Iris pigment epithelial cell (primary cell): ENCODE measurements around the gene FTCD.
"Not testable (repeated sequence)": the region's sequence is repeated elsewhere in the genome, so short reads cannot be mapped to it uniquely, and the experiment has no call there.

Experiments
- DNase-seq: peaks from one replicate; pipeline ENCODE4 v3.0.0-alpha.2; 2011; ENCODE audit warnings: low read depth

The FTCD gene

GRCh38 chr21:46155514-46156377 lies at the start of gene FTCD:
Gene FTCD, minus strand, starts transcription at chr21:46155579. Its CDS starts 56 bp downstream, at chr21:46155523.
- DNase-seq, result no peak

- no peak for DNase-seq
Measured at GRCh38 chr21:46205166-46205565, 49.8 kb upstream of the FTCD start.

- DNase-seq, result no peak
Measured at GRCh38 chr21:46203203-46203600, 47.8 kb upstream of the FTCD start.

GRCh38 chr21:46202592-46203202 lies 47.3 kb upstream of the FTCD start:
- DNase-seq, result no peak

- DNase-seq, result not testable (repeated sequence)
Measured at GRCh38 chr21:46200877-46201803, 45.8 kb upstream of the FTCD start.

- DNase-seq, result peak; percentile 12
Measured at GRCh38 chr21:46199436-46200373, 44.3 kb upstream of the FTCD start.

GRCh38 chr21:46196733-46197132 lies 41.4 kb upstream of the FTCD start:
- DNase-seq, result no peak

- DNase-seq, result no peak
Measured at GRCh38 chr21:46195595-46196195, 40.3 kb upstream of the FTCD start.

GRCh38 chr21:46194374-46195334 lies 39.3 kb upstream of the FTCD start:
- DNase-seq, result no peak

- no peak for DNase-seq
Measured at GRCh38 chr21:46193829-46194373, 38.5 kb upstream of the FTCD start.

GRCh38 chr21:46191686-46192575 lies 36.6 kb upstream of the FTCD start:
- no peak for DNase-seq

- peak; percentile 91 for DNase-seq
Measured at GRCh38 chr21:46191257-46191685, 35.9 kb upstream of the FTCD start.

- DNase-seq, result no peak
Measured at GRCh38 chr21:46190491-46191131, 35.2 kb upstream of the FTCD start.

GRCh38 chr21:46189959-46190490 lies 34.6 kb upstream of the FTCD start:
- DNase-seq, result no peak

- peak; percentile 79 for DNase-seq
Measured at GRCh38 chr21:46189213-46189958, 34.0 kb upstream of the FTCD start.
